Activated gamma-delta T cell treated with Interleukin-2 at 50 U/mL for 16 hours (primary cell): Measurements from ENCODE around the gene TICAM2.

Experiments
- DNase-seq: peaks from one replicate; pipeline ENCODE4 v3.0.0-alpha.2; 2020

The TICAM2 gene

GRCh38 chr5:115561176-115561575, 41.1 kb downstream of the TICAM2 start:
- no peak for DNase-seq

GRCh38 chr5:115559524-115559923, 42.8 kb downstream of the TICAM2 start:
- DNase-seq: no peak

GRCh38 chr5:115558388-115558956, 43.8 kb downstream of the TICAM2 start:
- DNase-seq: no peak

GRCh38 chr5:115557667-115558387, 44.5 kb downstream of the TICAM2 start:
- no peak for DNase-seq

GRCh38 chr5:115556276-115556675, 46.0 kb downstream of the TICAM2 start:
- no peak for DNase-seq

- DNase-seq: no peak
Observed at GRCh38 chr5:115555084-115555633, 47.1 kb downstream of the TICAM2 start.

GRCh38 chr5:115553082-115553481, 49.2 kb downstream of the TICAM2 start:
- no peak for DNase-seq

GRCh38 chr5:115551415-115551814, 50.9 kb downstream of the TICAM2 start:
- DNase-seq: no peak

GRCh38 chr5:115549154-115549553, 53.1 kb downstream of the TICAM2 start:
- peak; percentile 4 for DNase-seq

GRCh38 chr5:115548683-115549082, 53.6 kb downstream of the TICAM2 start:
- no peak for DNase-seq

GRCh38 chr5:115545351-115545882, 56.9 kb downstream of the TICAM2 start:
- DNase-seq: no peak

GRCh38 chr5:115544436-115545350, 57.6 kb downstream of the TICAM2 start, which contains the start of gene FEM1C:
TSS of gene FEM1C (minus strand) at chr5:115544775. CDS start at chr5:115543493, 1,282 bp downstream.
- DNase-seq: peak; percentile 98

GRCh38 chr5:115544043-115544435, 58.2 kb downstream of the TICAM2 start:
- DNase-seq: peak; percentile 39

GRCh38 chr5:115543365-115544042, 58.8 kb downstream of the TICAM2 start:
- no peak for DNase-seq

- DNase-seq: no peak
Observed at GRCh38 chr5:115542651-115543364, 59.5 kb downstream of the TICAM2 start.

GRCh38 chr5:115542086-115542485, 60.2 kb downstream of the TICAM2 start:
- no peak for DNase-seq

GRCh38 chr5:115541611-115542010, 60.7 kb downstream of the TICAM2 start:
- no peak for DNase-seq

GRCh38 chr5:115535479-115536035, 66.7 kb downstream of the TICAM2 start:
- no peak for DNase-seq

- no peak for DNase-seq
Observed at GRCh38 chr5:115532517-115532916, 69.8 kb downstream of the TICAM2 start.

- DNase-seq: no peak
Observed at GRCh38 chr5:115531787-115532367, 70.4 kb downstream of the TICAM2 start.

GRCh38 chr5:115531380-115531779, 70.9 kb downstream of the TICAM2 start:
- no peak for DNase-seq
